ENCODE data around the gene ZNF530.
A peak's percentile ranks its signal among the peaks of the same experiment; 100 is the strongest.

The ZNF530 gene

GRCh38 chr19:57615346-57615745 is 15.7 kb downstream of the ZNF530 start:
- no peak for DNase-seq (ENCODE audit: low spot score)

- DNase-seq (ENCODE audit: low spot score): no peak
These were observed 21.1 kb downstream of the ZNF530 start for GRCh38 chr19:57620673-57621348.

- no peak for DNase-seq (ENCODE audit: low spot score)
These were observed 23.4 kb downstream of the ZNF530 start for GRCh38 chr19:57623091-57623490.

- DNase-seq (ENCODE audit: low spot score): peak; percentile 89
These were observed 33.5 kb downstream of the ZNF530 start, which contains the start of gene ZNF211 for GRCh38 chr19:57632987-57633831. TSS of gene ZNF211 (plus strand) at chr19:57633168. CDS start at chr19:57633347, 179 bp downstream.

- no peak for DNase-seq (ENCODE audit: low spot score)
These were observed 34.1 kb downstream of the ZNF530 start for GRCh38 chr19:57633832-57634131.

- no peak for DNase-seq (ENCODE audit: low spot score)
These were observed 37.7 kb downstream of the ZNF530 start for GRCh38 chr19:57637379-57637778.

GRCh38 chr19:57641715-57642234 is 42.1 kb downstream of the ZNF530 start:
- DNase-seq (ENCODE audit: low spot score): no peak

- no peak for DNase-seq (ENCODE audit: low spot score)
These were observed 42.8 kb downstream of the ZNF530 start for GRCh38 chr19:57642396-57643046.

- no peak for DNase-seq (ENCODE audit: low spot score)
These were observed 44.0 kb downstream of the ZNF530 start for GRCh38 chr19:57643734-57644133.

GRCh38 chr19:57648331-57649003 is 48.8 kb downstream of the ZNF530 start:
- DNase-seq (ENCODE audit: low spot score): no peak

- no peak for DNase-seq (ENCODE audit: low spot score)
These were observed 51.9 kb downstream of the ZNF530 start for GRCh38 chr19:57651654-57651996.

GRCh38 chr19:57653689-57654088 is 54.0 kb downstream of the ZNF530 start:
- DNase-seq (ENCODE audit: low spot score): no peak

GRCh38 chr19:57655443-57655842 is 55.8 kb downstream of the ZNF530 start:
- no peak for DNase-seq (ENCODE audit: low spot score)

- no peak for DNase-seq (ENCODE audit: low spot score)
These were observed 56.7 kb downstream of the ZNF530 start for GRCh38 chr19:57656346-57656745.

All from CD4-positive, alpha-beta T cell treated with Interleukin-6 at 100 ng/mL for 8 hours (primary cell).